Measurements from ENCODE around the gene ADGRV1.

The ADGRV1 gene

GRCh38 chr5:91146905-91147600, 588.5 kb downstream of the ADGRV1 start:
- no peak for TF ChIP-seq CTCF (IDR thresholded peaks at IDR 0.05; ENCODE audit: low read length, missing control alignments)
- DNase-seq (ENCODE audit: low read depth), result peak; percentile 53
- no peak overlapping the region for H3K4me3 ChIP-seq (replicated peaks; ENCODE audit: low read depth, low read length)

GRCh38 chr5:91150234-91150633, 591.6 kb downstream of the ADGRV1 start:
- no peak overlapping the region for H3K4me3 ChIP-seq (replicated peaks; ENCODE audit: low read depth, low read length)

GRCh38 chr5:91150636-91151035, 592.0 kb downstream of the ADGRV1 start:
- no peak for TF ChIP-seq CTCF (IDR thresholded peaks at IDR 0.05; ENCODE audit: low read length, missing control alignments)
- DNase-seq (ENCODE audit: low read depth), result no peak
- H3K4me3 ChIP-seq (replicated peaks; ENCODE audit: low read depth, low read length), result no peak overlapping the region

More at GRCh38 chr5:91150234-91150633, 591.6 kb downstream of the ADGRV1 start:
- no peak for DNase-seq (ENCODE audit: low read depth)
- no peak for TF ChIP-seq CTCF (IDR thresholded peaks at IDR 0.05; ENCODE audit: low read length, missing control alignments)

GRCh38 chr5:91151947-91152346, 593.4 kb downstream of the ADGRV1 start:
- TF ChIP-seq CTCF (IDR thresholded peaks at IDR 0.05; ENCODE audit: low read length, missing control alignments), result no peak
- H3K4me3 ChIP-seq (replicated peaks; ENCODE audit: low read depth, low read length), result no peak overlapping the region
- peak; percentile 98 for DNase-seq (ENCODE audit: low read depth)

- no peak overlapping the region for H3K4me3 ChIP-seq (replicated peaks; ENCODE audit: low read depth, low read length)
- no peak for TF ChIP-seq CTCF (IDR thresholded peaks at IDR 0.05; ENCODE audit: low read length, missing control alignments)
- DNase-seq (ENCODE audit: low read depth), result no peak
Measured at GRCh38 chr5:91154338-91154737, 595.7 kb downstream of the ADGRV1 start.

- TF ChIP-seq CTCF (IDR thresholded peaks at IDR 0.05; ENCODE audit: low read length, missing control alignments), result no peak
- no peak for DNase-seq (ENCODE audit: low read depth)
- H3K4me3 ChIP-seq (replicated peaks; ENCODE audit: low read depth, low read length), result no peak overlapping the region
Measured at GRCh38 chr5:91155274-91155673, 596.7 kb downstream of the ADGRV1 start.

- DNase-seq (ENCODE audit: low read depth), result no peak
- H3K4me3 ChIP-seq (replicated peaks; ENCODE audit: low read depth, low read length), result no peak overlapping the region
- no peak for TF ChIP-seq CTCF (IDR thresholded peaks at IDR 0.05; ENCODE audit: low read length, missing control alignments)
Measured at GRCh38 chr5:91156242-91156641, 597.6 kb downstream of the ADGRV1 start.

Data from fibroblast of pulmonary artery (primary cell).